GM12878 (cell line): Measurements from ENCODE around the gene MBOAT7. TPM values are rescaled to one million over a fixed set of nuclear protein-coding genes. Genes with fewer than 3 reads are reported as not detected.

Source experiments
- ATAC-seq: fragments of 200-7000 bp; cut with Tn5 transposase; 3 replicates; pipeline ENCODE4 v1.9.1; 2020; ENCODE audit warnings: mild to moderate bottlenecking, moderate library complexity
- BruUV-seq: library from RNA; stranded (reverse); fragments of 400-500 nt; replicated peaks from 2 replicates; lab custom pipeline; 2021; lab: Mats Ljungman, UMichigan
- CTCF ChIA-PET: fragments of 300-600 bp; sonication (Branson Sonifier 250); formaldehyde crosslinking; extraction: SDS; loops from one replicate; lab custom pipeline; 2021; ENCODE audit warnings: inconsistent platforms; lab: Yijun Ruan, JAX
- POLR2A ChIA-PET: fragments of 350-600 bp; formaldehyde crosslinking; extraction: SDS; loops from one replicate; lab custom pipeline; 2021; ENCODE audit warnings: inconsistent platforms; lab: Charles Lee
- RAD21 ChIA-PET: fragments of 300-600 bp; sonication (Branson Sonifier 250); formaldehyde crosslinking; loops from one replicate; lab custom pipeline; 2023; ENCODE audit warnings: antibody characterized with exemption; ENCODE audit not compliant: unreplicated experiment; lab: Charles Lee
- SMC1A ChIA-PET: fragments of 300-600 bp; sonication (Branson Sonifier 250); formaldehyde crosslinking; loops from one replicate; lab custom pipeline; 2023; ENCODE audit not compliant: unreplicated experiment, uncharacterized antibody; lab: Charles Lee
- DNase-seq: peaks from one replicate; pipeline ENCODE4 v3.0.0-alpha.2; 2011; ENCODE audit warnings: low read depth, low spot score
- FAIRE-seq: peaks from 3 replicates; lab custom pipeline; 2011; peaks lifted over from hg19 to GRCh38; lab: Jason Lieb, UNC
- H2AFZ ChIP-seq: 2 replicates; pipeline ENCODE4 v1.6.0; 2011; ENCODE audit warnings: low read depth, low read length, control low read depth; ENCODE audit not compliant: control insufficient read depth
- H3K27ac ChIP-seq: 2 replicates; pipeline ENCODE4 v1.5.1; 2011; ENCODE audit warnings: control low read depth; ENCODE audit not compliant: control insufficient read depth, insufficient read depth
- H3K27me3 ChIP-seq, 2 experiments: replicated peaks in 1 of 2; 2 replicates each; pipeline versions ENCODE4 v1.6.0 to v1.6.1; 2011; ENCODE audit warnings: low read length in 1 of 2; ENCODE audit not compliant: control insufficient read depth in 2 of 2, insufficient read depth in 2 of 2
- H3K36me3 ChIP-seq, 2 experiments: 2 replicates each; pipeline ENCODE4 v1.5.1; 2011; ENCODE audit warnings: low read length in 1 of 2; ENCODE audit not compliant: control insufficient read depth in 2 of 2, insufficient read depth in 2 of 2
- H3K4me1 ChIP-seq: 2 replicates; pipeline ENCODE4 v1.6.1; 2011; ENCODE audit warnings: mild to moderate bottlenecking, low read length, moderate library complexity, mixed read lengths; ENCODE audit not compliant: control insufficient read depth, insufficient read depth
- H3K4me2 ChIP-seq: 2 replicates; pipeline ENCODE4 v1.6.0; 2011; ENCODE audit warnings: control low read depth; ENCODE audit not compliant: control insufficient read depth, insufficient read depth
- H3K4me3 ChIP-seq: fragments of 200-600 bp; sonication (generic); 2 replicates; pipeline ENCODE4 v1.5.1; 2016
- H3K79me2 ChIP-seq: 2 replicates; pipeline ENCODE4 v1.6.0; 2011; ENCODE audit warnings: low read length; ENCODE audit not compliant: control insufficient read depth, insufficient read depth
- H3K9ac ChIP-seq: 2 replicates; pipeline ENCODE4 v1.8.0; 2011; ENCODE audit warnings: low read length, control low read depth, mixed read lengths; ENCODE audit not compliant: control insufficient read depth, insufficient read depth
- H3K9me3 ChIP-seq: replicated peaks from 3 replicates; pipeline ENCODE4 v1.5.1; 2011; ENCODE audit warnings: mild to moderate bottlenecking, low read length; ENCODE audit not compliant: control insufficient read depth, insufficient read depth
- H4K20me1 ChIP-seq: 2 replicates; pipeline ENCODE4 v1.6.0; 2011; ENCODE audit not compliant: control insufficient read depth, insufficient read depth
- GABPA ChIP-seq: IDR thresholded peaks from 2 replicates; pipeline ENCODE4 v1.6.1; 2014; ENCODE audit warnings: antibody characterized with exemption, low read depth, mild to moderate bottlenecking, inconsistent platforms
- HCFC1 ChIP-seq: fragments of 150-350 bp; IDR thresholded peaks from 2 replicates; pipeline ENCODE4 v1.6.1; 2014; ENCODE audit warnings: low read length
- IKZF1 ChIP-seq: fragments of 450-650 bp; conservative IDR thresholded peaks from 2 replicates; pipeline ENCODE4 v1.6.1; 2017; ENCODE audit warnings: antibody characterized with exemption, mild to moderate bottlenecking
- IRF3 ChIP-seq: fragments of 450-650 bp; IDR thresholded peaks from 2 replicates; pipeline ENCODE4 v1.6.1; 2014; ENCODE audit warnings: mild to moderate bottlenecking
- KAT2A ChIP-seq: conservative IDR thresholded peaks from 2 replicates; pipeline ENCODE4 v1.6.1; 2011; ENCODE audit warnings: low read depth, low read length; ENCODE audit not compliant: control insufficient read depth
- MLLT1 ChIP-seq: fragments of 450-650 bp; IDR thresholded peaks from 2 replicates; pipeline ENCODE4 v1.6.1; 2016; ENCODE audit warnings: mild to moderate bottlenecking
- MYC ChIP-seq: IDR thresholded peaks from 2 replicates; pipeline ENCODE4 v1.6.1; 2011; ENCODE audit warnings: mild to moderate bottlenecking, low read length, moderate library complexity, inconsistent platforms; ENCODE audit not compliant: insufficient read depth, insufficient replicate concordance, insufficient read length, severe bottlenecking
- NBN ChIP-seq: fragments of 450-650 bp; IDR thresholded peaks from 2 replicates; pipeline ENCODE4 v1.6.1; 2016
- NFXL1 ChIP-seq: fragments of 450-650 bp; IDR thresholded peaks from 2 replicates; pipeline ENCODE4 v1.6.1; 2017; ENCODE audit warnings: antibody characterized with exemption, mild to moderate bottlenecking, borderline replicate concordance
- POLR2AphosphoS2 ChIP-seq: IDR thresholded peaks from 2 replicates; pipeline ENCODE4 v1.6.1; 2011; ENCODE audit warnings: low read depth, mild to moderate bottlenecking, low read length, improper control_type of control experiment, moderate library complexity
- STAT1 ChIP-seq: fragments of 450-650 bp; conservative IDR thresholded peaks from 2 replicates; pipeline ENCODE4 v1.6.1; 2014; ENCODE audit warnings: antibody characterized with exemption, mild to moderate bottlenecking
- USF2 ChIP-seq: IDR thresholded peaks from 2 replicates; pipeline ENCODE4 v1.6.1; 2011; ENCODE audit warnings: low read depth, low read length, improper control_type of control experiment, borderline replicate concordance
- WGBS: methylation state at CpG from one replicate; pipeline ENCODE4 v1.1.6; 2016; ENCODE audit warnings: low lambda C conversion rate; ENCODE audit not compliant: insufficient replicate concordance, insufficient coverage; ENCODE audit errors: missing lambda C conversion rate; 5-methylcytosine and 5-hydroxymethylcytosine counted together
- in situ Hi-C: fragments of 300-500 bp; cut with MboI; formaldehyde crosslinking; loops from 9 replicates; pipeline ENCODE4 v1.14.3; 2018; ENCODE audit warnings: mixed read lengths
- intact Hi-C: fragments of 100-400 bp; cut with micrococcal nuclease; formaldehyde crosslinking; loops from one replicate; pipeline ENCODE4 v1.14.2; 2022; ENCODE audit not compliant: unreplicated experiment
- polyA plus RNA-seq, 11 experiments: library from polyadenylated mRNA; depleted of rRNA in 4 of 11; unstranded in 6 of 11; stranded (reverse) in 5 of 11; fragments of >200 nt; fragmentation: Nextera tagmentation in 4 of 11; fragmentation: Illumina TruSeq in 1 of 11; extraction: Ambion mirVana in 4 of 11; extraction: Trizol in 1 of 11; gene quantifications; 1 replicate in 1 of 11; 2 replicates in 10 of 11; pipeline versions ENCODE4 v1.2.1 to v1.2.3, GENCODE V29; 2011 to 2016; ENCODE audit warnings: inconsistent platforms in 2 of 11, missing spikeins in 2 of 11, low read depth in 1 of 11
- total RNA-seq, 4 experiments: library from RNA; depleted of rRNA in 3 of 4; stranded (reverse); fragments of >200 nt in 3 of 4; fragmentation: Illumina TruSeq in 1 of 4; extraction: Trizol in 1 of 4; gene quantifications; 2 replicates each; pipeline versions ENCODE4 v1.2.1 to v1.2.3, GENCODE V29; 2013 to 2021
- TF ChIP-seq, protein P1 (sequence below): IDR thresholded peaks from 2 replicates; pipeline ENCODE4 v1.6.1; 2011; ENCODE audit warnings: mild to moderate bottlenecking, low read depth, low read length, moderate library complexity; ENCODE audit not compliant: insufficient replicate concordance
- TF ChIP-seq, protein P2 (sequence below): fragments of 450-650 bp; IDR thresholded peaks from 2 replicates; pipeline ENCODE4 v1.6.1; 2017; ENCODE audit warnings: borderline replicate concordance
- TF ChIP-seq, protein P3 (sequence below): fragments of 450-650 bp; IDR thresholded peaks from 2 replicates; pipeline ENCODE4 v1.6.1; 2018; ENCODE audit warnings: borderline replicate concordance, mild to moderate bottlenecking; ENCODE audit not compliant: partially characterized antibody

MBOAT7 gene
- total and polyA plus RNA-seq, 10 of the 15 experiments (the other 5 are each of a cell fraction or from before 2014, with no cell fraction given): 0.69 to 44.5 (median 21.7) TPM

DNA sequence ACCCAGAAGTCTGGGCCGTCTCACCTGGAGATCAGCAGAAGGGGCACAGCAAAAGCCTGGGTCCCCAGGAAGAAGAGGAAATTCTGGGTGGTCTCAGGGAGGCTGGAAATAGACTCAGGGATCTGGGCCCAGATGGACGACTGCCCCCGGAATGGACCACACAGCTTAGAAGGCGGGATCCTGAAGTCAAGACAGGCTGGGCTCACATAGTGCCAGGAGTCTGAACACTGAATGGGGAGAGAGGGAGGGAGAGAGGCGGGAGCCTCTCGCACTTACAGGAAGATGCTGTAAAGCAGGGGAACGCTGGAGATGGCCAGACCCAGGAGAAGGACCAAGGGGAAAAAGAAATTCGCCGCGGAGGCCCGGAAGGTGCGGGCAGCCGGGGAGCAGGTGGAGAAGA lies 28.5 kb downstream of the MBOAT7 start:
- Histone ChIP-seq H3K79me2 (peaks cover 8% of the 10 kb centered on the region), H3K36me3 (peaks cover 5% of the 10 kb centered on the region in 2 experiments; a peak in 2 of 4 replicates), H3K4me3 (peak overlapping the region; percentile 95), H3K4me1 (peaks cover 4% of the 10 kb centered on the region; the same call in 1 of the 2 replicates), H4K20me1 (no peaks in the 10 kb centered on the region), H3K9me3 (no peaks in the 10 kb centered on the region; the same call in 2 of the 3 replicates), H3K4me2 (peak overlapping the region; percentile 97), H3K27me3 (no peaks in the 10 kb centered on the region), H3K27ac (no peak overlapping the region), H2AFZ (no peak overlapping the region), H3K9ac (peak overlapping the region; percentile 82)
- no TSS peak for BruUV-seq
- ChIA-PET POLR2A (interaction anchor here (0.7 to 4.0 kb wide), 4 partner anchors 23 to 44 kb away, joined by 8 to 30 read pairs (median 12); partner anchors contain the start of genes CNOT3 and MBOAT7), RAD21 (interaction anchor here (1.5 kb wide), 1 partner anchor 27 kb away, joined by 3 read pairs; no protein-coding TSS in a partner anchor), SMC1A (interaction anchor here (0.7 to 1.3 kb wide), 2 partner anchors 24 to 31 kb away, joined by 3 to 5 read pairs; no protein-coding TSS in a partner anchor), CTCF (interaction anchor here (0.6 to 2.1 kb wide), 2 partner anchors 27 to 640 kb away, joined by 3 to 4 read pairs; no protein-coding TSS in a partner anchor)
- intact Hi-C loops: no loop called here
- DNase-seq (no peak), FAIRE-seq (no peak), ATAC-seq (no peak)
- WGBS: 64% methylated on average over 13 of the region's 13 CpGs
- in situ Hi-C loops: no loop called here
- TF ChIP-seq MYC (no peak), POLR2AphosphoS2 (no peak), IKZF1 (no peak), MLLT1 (no peak), NBN (no peak), KAT2A (no peak), NFXL1 (no peak), IRF3 (no peak), HCFC1 (no peak), USF2 (no peak), GABPA (no peak), STAT1 (no peak)
- TF ChIP-seq, protein P1, sequence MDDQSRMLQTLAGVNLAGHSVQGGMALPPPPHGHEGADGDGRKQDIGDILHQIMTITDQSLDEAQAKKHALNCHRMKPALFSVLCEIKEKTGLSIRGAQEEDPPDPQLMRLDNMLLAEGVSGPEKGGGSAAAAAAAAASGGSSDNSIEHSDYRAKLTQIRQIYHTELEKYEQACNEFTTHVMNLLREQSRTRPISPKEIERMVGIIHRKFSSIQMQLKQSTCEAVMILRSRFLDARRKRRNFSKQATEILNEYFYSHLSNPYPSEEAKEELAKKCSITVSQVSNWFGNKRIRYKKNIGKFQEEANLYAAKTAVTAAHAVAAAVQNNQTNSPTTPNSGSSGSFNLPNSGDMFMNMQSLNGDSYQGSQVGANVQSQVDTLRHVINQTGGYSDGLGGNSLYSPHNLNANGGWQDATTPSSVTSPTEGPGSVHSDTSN: no peak
- TF ChIP-seq, protein P2, sequence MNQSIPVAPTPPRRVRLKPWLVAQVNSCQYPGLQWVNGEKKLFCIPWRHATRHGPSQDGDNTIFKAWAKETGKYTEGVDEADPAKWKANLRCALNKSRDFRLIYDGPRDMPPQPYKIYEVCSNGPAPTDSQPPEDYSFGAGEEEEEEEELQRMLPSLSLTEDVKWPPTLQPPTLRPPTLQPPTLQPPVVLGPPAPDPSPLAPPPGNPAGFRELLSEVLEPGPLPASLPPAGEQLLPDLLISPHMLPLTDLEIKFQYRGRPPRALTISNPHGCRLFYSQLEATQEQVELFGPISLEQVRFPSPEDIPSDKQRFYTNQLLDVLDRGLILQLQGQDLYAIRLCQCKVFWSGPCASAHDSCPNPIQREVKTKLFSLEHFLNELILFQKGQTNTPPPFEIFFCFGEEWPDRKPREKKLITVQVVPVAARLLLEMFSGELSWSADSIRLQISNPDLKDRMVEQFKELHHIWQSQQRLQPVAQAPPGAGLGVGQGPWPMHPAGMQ: no peak
- TF ChIP-seq, protein P3, sequence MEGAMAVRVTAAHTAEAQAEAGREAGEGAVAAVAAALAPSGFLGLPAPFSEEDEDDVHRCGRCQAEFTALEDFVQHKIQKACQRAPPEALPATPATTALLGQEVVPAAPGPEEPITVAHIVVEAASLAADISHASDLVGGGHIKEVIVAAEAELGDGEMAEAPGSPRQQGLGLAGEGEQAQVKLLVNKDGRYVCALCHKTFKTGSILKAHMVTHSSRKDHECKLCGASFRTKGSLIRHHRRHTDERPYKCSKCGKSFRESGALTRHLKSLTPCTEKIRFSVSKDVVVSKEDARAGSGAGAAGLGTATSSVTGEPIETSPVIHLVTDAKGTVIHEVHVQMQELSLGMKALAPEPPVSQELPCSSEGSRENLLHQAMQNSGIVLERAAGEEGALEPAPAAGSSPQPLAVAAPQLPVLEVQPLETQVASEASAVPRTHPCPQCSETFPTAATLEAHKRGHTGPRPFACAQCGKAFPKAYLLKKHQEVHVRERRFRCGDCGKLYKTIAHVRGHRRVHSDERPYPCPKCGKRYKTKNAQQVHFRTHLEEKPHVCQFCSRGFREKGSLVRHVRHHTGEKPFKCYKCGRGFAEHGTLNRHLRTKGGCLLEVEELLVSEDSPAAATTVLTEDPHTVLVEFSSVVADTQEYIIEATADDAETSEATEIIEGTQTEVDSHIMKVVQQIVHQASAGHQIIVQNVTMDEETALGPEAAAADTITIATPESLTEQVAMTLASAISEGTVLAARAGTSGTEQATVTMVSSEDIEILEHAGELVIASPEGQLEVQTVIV: no peak
